HK-2 (cell line): Measurements from ENCODE around the gene PHF24.

Experiments
- DNase-seq: peaks from one replicate; pipeline ENCODE4 v3.0.0-alpha.2; 2018; ENCODE audit not compliant: unreplicated experiment

PHF24 gene

DNA sequence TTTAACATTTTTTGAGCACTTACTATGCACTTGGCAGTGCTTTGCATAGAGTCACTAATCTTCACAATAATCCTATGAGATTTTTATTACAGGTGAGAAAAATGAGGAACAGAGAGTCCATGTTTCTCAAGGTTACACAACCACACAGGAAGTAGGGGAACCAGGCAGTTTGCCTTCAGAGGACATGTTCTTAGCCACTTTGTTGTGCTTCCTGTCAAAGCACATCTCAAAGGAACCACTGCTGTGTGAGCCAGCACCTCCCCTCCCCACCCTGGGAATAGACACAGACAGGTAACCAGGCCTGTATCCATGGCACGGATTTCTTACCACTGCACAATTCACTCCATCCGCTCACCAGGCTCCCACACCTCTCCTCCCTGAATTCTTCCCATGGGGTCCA lies 25.1 kb downstream of the PHF24 start:
- no peak for DNase-seq

GRCh38 chr9:34984049-34984448 lies 26.0 kb downstream of the PHF24 start:
- no peak for DNase-seq

GRCh38 chr9:34985311-34985899 lies 27.3 kb downstream of the PHF24 start:
- DNase-seq, result peak; percentile 47

DNA sequence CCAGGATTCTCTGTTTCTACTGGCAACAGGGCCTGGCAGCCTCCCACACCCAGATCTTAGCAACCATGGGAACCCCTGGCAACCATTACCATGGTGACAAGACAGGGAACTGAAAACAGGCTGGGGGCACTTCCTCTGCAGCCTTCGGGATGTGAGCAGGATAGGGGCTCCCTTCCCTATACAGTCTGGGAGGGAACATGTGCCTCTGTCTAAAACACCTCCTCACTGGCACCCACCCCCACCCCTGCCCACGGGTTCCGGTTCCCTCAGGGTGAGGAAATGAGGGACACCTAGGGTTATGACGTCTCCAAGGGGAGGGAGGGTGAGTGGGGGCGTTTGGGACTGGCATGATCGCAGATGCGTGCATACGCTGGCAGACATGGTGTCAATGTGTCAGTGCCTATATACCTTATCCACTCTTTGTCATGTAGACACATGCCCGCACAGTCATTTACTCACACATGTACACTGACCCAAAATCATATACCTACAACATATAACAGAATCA lies 28.5 kb downstream of the PHF24 start:
- DNase-seq, result no peak

DNA sequence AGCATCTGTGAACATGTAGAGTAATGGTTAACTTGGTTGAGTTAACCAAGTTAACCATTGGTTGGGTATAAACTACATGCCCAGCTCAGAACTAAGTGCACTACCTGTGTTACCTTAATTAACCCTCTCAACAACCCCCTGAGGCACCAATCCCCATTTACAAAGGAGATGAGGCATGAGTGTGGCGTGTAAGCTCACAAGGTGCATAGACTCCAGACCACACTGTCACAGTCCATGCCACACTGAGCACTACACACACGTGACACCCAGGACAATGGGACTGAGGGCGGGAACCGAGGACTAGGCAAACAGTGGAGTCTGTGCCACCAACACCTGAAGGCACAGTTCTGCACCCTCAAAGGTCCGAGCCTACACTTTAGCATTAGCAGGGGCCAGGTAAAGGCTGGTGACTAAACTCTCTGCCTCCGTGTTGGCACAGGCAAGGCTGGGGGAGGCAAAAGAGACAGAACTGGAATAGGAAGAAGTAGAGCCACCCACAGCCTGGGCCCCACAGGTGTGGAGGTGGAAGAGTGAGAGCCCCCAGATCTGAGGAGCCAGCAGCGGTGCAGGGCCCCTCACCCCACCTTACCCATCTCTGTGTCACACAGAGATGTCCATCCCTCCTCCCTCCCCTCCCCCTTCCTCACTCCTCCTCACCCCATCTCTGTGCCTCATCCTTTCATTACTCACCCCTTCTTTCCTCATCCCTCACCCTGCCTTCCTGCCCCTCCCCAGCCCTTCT lies 29.2 kb downstream of the PHF24 start:
- no peak for DNase-seq

- DNase-seq, result no peak
Observed at GRCh38 chr9:34988218-34989002, 30.3 kb downstream of the PHF24 start.

DNA sequence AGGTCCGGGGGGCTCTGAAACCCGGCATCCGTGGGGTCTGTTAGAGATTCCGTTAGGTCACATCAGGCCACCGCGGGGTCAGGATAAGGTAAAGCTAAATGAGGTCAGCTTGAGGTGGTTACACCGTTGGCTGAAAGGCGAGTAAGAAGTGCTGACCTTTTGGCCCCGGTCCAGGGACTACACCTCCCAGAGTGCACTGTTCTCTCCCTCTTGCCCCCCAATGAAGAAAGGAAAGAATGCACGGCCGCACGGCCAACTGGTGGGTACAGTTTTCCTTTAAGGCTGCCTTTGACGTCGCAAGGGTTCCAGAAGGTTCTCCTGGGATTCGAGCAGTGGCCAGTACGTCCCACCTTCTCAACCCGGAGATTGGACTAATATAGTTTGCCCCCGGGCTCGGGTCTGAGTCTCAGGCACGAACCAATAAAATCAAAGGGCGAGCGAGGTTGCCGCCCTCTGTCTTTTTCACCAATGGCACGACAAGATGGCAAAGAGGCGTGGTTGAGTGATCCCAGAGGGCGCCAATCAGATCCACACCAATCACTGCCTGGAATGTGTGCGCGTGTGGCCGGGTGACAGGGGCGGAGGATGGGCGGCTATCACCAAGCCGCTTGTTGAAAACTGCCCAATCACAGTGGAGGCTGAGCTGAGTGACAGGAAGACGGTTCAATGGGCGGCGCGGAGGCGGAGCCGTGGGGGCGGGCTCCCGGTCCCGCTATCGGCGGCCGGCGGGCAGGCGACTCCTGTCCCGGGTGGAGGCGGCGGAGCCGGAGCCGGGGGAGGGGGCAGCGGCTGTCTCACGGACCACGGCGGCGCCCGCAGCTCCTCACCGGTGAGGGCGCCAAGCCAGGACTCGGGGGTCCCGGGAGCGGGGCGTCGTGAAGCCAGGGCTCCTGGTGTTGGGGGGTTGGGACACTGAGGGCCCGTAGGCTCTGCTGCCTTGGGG lies 31.2 kb downstream of the PHF24 start, which contains the start of gene DNAJB5:
Gene DNAJB5 (plus strand): TSS at position 743 of the 943 bp plus-strand sequence. CDS start 886 bp downstream, outside the sequence.
- DNase-seq, result peak; percentile 97

GRCh38 chr9:34989946-34990635 lies 32.0 kb downstream of the PHF24 start:
- DNase-seq, result no peak

GRCh38 chr9:34990908-34991606 lies 33.0 kb downstream of the PHF24 start:
- DNase-seq, result no peak

DNA sequence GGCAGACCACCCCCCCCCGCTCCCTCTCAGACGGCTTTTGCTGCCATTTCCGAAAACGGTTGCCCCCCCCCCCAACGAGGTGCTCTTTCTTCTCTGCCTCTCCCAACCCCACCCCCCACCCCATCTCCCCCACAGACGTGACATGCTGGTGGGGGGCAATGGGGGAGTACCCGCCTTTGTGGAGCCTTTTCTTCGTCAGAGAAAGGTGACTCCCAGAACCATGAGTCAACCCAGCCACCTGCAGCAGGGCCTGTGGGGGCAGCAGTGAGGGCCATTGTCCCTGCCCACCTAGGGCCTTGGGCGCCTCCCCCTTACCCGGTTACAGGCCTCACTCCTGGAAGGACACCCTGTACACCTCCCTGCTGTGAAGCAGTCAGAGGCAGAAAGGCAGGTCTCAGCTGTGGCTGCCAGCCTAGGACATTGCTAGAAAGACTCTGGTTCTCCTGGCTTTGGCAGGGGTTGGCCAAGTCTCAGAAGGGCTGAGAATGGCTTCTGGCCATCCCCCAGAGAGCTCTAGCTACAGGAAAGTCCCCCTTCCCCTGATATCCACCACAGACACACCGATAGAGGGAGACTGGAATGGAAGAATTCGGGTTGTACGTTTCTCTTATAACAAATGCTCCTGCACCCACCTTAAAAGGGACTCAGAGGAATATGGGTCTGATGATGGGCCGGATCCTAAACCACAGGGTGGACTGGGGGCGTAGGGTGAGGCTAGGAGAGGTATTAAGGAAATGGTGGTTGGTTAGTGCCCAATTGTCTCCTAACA lies 33.7 kb downstream of the PHF24 start:
- no peak for DNase-seq

DNA sequence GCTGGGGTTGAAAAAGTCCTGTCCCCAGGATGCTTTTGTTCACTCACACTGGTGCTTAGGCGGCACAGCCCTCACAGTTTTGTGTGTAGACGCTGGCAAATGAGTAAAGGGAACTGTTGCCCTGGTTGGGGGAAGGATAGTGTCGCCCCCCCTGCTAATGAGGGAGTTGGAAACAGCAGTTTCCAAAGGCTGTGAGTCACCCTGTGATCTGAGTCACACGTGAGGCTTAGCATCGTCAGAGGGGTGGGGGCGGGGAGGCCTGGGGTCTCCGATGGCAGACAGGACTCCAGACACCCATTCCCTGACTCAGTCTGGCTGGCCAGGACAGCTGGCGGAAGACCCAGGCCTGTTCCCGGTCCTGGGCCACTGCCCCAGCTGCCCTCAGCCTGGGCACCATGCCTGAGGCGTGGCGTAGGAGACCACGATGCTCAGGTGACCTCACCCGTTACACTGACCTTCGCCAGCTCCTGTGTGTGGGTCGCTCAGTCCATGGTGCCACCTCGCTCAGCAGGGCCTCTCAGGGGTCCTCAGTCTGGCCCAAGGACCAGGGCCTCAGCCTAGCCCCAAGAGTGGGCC lies 34.4 kb downstream of the PHF24 start:
- DNase-seq, result peak; percentile 76

GRCh38 chr9:34993502-34994259 lies 35.6 kb downstream of the PHF24 start:
- DNase-seq, result peak; percentile 39

DNA sequence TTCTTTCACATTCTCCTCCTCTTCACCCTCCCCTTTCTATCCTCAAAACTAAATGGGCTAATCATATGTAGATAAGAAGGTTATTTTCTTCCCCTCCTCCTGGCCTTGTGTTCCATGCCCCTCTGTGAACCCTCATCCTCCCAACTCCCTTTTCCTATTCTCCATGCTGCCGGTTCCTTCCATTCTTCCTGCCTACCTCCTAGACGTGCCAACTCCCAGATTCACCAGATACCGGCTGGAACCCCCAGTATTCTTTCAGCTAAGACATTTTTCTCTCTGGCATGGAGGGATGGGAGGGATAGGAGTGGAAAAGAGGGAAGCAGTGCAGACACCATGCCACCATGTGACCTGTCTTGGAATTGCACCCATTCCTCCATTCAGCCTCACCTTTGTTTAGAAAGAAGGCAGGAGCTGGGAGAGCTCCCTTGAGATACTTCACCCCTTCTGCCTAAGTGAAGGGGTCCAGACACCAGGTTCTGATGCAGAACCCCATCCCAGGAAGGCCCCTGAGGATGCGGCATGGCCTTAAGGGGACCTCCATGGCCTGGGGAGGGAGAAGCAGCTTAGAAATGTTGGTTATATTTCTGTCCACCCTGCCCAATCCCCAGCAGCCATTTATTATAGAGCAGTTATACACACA lies 36.3 kb downstream of the PHF24 start:
- DNase-seq, result no peak

- no peak for DNase-seq
Observed at GRCh38 chr9:34994900-34995669, 37.0 kb downstream of the PHF24 start.

DNA sequence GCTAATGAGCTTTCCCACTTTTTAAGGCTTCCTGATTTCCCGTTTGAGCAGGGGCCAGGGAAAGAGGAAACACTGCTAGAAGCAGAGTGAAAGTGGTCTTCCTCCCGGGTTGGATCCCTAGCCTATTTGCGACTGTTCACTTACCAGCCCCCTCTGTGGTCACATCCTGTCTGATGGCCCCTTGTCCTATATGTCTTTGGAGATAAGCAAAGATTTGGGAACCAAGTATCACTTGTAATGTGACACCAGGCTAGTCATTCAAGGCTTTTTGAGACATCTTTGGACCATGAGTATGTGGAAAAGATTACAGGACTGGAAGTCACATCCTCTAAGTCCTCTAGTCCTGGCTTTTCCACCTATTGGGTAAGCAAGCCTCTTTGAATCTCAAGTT lies 37.6 kb downstream of the PHF24 start:
- no peak for DNase-seq

DNA sequence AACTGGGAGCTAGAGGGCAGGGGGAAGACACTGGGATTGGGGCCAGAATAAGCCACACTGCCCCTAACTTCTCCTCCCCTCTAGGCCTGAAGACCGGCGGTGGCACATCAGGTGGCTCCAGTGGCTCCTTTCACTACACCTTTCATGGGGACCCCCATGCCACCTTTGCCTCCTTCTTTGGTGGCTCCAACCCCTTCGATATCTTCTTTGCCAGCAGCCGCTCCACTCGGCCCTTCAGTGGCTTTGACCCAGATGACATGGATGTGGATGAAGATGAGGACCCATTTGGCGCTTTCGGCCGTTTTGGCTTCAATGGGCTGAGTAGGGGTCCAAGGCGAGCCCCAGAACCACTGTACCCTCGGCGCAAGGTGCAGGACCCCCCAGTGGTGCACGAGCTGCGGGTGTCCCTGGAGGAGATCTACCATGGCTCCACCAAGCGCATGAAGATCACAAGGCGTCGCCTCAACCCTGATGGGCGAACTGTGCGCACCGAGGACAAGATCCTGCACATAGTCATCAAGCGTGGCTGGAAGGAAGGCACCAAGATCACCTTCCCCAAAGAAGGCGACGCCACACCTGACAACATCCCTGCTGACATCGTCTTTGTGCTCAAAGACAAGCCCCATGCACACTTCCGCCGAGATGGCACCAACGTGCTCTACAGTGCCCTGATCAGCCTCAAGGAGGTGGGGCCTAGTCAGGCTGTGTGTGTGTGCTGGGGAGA lies 38.3 kb downstream of the PHF24 start:
- DNase-seq, result no peak
